Amniotic epithelial cell (primary cell): ENCODE results near the gene RACGAP1.
"Not testable (repeated sequence)": the region's sequence is repeated elsewhere in the genome, so short reads cannot be mapped to it uniquely, and the experiment has no call there.

Experiments used
- DNase-seq: peaks from one replicate; pipeline ENCODE4 v3.0.0-alpha.2; 2010; ENCODE audit warnings: low read depth

The RACGAP1 gene

DNA sequence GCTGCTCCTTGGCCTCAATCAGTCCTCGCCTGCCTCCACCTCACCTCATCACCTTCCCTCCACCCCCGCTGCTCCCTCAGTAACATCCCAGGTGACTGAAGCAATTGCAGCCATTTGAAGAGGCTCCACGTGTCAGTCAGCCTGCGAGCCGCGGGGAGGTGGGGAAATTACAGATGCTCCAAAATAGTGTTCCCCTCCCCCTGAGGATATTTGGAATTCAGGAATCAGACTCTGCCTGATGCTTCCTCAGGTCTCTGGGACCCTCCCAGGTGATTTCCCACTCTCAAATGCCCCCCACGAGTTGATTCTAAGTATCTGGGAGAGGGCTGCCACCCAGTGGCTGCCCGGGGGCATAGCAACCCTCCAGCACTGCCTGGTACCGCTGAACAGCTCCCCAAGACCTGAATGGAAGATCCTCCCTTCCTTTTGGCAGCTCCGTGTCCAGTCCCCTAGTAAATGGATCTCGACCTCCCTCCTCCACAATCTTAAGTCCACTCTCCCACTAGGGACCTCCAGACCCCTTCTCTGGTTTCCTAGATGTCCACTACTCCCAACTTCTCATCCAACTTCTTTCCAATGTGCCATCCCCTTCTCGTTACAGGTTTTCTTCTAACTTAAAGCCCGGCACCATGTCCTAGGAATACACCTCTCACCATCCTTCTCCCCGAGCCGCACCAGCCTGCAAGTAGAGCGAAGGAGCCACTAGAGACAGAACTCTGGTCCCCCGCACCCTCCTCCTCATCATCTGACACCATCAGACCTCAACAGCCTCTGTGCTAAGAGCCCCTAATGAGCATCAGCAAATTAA is 30.7 kb upstream of the RACGAP1 start:
- DNase-seq = peak; percentile 38

GRCh38 chr12:50053583-50053982 is 28.3 kb upstream of the RACGAP1 start:
- no peak for DNase-seq

GRCh38 chr12:50052964-50053363 is 27.7 kb upstream of the RACGAP1 start:
- no peak for DNase-seq

GRCh38 chr12:50052544-50052943 is 27.2 kb upstream of the RACGAP1 start:
- DNase-seq = no peak

DNA sequence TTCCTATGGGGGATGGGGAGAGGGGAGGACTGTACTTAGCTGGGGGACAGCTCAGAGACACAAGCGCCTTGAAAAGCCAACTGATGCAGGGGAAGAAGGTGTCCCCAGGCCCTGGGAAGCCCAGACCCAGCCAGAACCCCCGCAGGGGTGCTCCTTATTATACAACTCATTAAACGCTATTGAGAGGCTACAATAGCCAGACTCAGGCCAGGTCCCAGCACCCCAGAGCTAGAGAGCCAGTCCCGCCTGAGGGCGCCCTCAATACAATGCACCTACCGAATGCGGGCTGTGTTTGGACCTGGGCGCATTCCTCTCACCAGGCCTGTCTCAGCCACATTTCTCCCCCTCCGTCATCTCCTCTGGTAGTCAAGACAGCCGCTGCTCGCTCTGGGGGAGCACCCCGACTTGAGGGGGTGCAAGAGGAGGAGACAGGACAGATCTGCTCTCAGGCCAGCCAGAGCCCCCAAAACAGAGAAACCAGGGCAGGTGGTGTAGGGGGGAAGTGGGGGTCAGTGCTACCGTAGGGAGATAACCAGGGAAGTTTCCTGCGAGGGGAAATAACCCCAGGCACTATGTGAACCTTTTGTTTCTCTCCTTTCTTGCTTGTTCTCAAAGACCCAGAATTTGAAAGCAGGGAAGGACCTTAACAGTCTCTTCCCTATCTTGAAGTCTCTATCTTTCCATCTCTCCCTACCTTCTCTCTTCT is 26.0 kb upstream of the RACGAP1 start:
- DNase-seq = no peak

DNA sequence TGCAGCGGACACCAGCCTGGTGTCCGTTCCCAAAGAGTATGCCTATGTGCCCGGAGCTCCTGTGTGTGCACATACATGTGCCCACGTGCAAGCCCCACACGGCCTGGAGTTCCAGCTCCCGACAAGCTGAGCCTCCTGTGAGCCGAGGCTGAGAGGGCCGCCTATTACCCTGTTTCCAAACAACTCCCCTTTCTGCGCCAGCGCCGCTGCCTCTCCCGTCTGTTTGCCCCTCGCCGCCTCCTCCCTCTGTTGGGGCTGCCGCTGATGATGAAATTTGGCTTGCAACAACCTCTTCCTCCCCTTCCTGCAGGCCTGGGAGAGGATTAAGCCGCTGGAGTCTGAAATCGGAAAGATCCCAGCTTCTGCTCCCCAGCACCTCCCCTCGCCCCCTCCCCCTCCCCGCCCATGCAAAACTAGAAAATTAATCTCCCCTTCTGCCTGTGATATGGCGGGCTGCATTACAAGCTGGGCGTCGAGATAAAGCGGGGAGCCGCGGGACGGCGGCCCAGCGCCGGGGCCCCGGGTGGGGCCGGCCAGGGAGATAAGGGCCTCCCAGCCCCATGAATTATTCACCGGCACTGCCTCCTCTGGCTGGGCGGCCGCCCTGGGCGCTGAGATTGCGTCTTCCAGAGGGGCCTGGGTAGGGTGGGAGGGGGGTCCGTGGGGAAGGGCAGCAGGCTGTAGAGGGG is 25.3 kb upstream of the RACGAP1 start:
- peak; percentile 97 for DNase-seq

DNA sequence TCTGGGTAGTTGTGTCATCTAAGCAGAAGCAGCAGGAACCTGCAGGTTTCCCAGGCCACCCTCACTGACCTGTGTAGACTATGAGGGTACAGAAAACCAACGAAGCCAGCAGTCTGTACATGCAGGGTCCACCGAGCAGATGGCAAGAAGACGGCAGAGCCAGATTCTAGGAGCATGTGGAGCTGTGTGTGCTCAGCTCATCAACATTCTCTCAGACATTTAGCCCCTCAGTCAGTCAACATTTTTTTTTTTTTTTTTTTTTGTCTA is 24.8 kb upstream of the RACGAP1 start:
- no peak for DNase-seq

DNA sequence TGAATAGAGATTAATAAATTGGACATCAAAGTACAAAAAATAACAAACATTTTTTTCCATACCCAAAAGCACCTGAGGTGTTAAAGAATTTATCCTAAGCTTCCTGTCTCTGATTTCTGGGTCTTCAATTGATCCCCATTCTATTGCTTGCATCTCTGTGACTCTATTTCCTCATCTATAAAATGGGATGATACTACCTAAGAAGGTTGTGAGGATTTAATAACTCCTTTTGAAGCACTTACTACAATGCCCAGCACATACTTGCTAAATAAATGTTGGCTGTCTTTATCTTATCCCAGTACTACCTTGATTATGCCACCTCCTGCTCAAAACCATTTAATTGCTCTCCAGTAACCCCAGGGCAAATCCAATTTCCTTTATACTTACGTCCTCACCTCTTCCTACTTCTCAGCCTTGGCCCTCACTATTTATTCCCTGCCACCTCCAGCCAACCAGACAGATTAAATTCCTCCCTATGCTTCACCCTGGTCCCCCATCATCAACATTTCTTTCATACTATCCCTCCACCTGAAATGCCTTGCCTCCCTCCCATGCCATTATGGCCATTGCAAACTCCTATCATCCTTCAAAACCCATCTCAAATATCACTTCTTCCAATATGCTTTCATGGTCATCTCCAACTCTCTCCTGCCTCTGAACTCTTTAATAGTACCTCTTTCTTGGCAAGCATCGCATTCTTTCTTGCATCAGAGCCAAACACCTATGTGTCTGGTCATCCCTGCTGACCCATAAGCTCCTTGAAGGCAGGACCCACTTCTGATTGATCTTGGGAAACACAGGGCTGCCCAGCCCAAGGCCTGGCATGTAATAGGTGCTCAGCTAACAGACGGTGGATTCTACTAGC is 24.2 kb upstream of the RACGAP1 start:
- peak; percentile 27 for DNase-seq

GRCh38 chr12:50047693-50048250 is 22.5 kb upstream of the RACGAP1 start:
- no peak for DNase-seq

GRCh38 chr12:50043854-50044253 is 18.6 kb upstream of the RACGAP1 start:
- no peak for DNase-seq

DNA sequence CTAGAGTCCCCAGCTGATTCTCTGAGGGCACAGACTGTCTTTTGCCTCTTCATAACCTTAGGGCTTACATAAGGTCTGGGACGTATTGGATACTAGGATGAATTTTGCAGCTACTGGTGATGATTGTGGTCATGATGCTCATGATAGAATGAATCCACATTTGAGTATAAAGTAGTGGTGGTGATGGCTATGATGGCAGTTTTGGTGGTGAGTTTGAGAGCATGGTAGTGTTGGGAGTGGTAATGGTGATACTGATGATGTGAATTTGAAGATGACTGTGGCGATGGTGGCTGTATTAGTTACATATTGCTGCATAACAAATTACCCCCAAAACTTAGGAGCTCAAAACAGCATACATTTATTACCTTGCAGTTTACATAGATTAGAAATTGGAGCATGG is 18.0 kb upstream of the RACGAP1 start:
- no peak for DNase-seq

DNA sequence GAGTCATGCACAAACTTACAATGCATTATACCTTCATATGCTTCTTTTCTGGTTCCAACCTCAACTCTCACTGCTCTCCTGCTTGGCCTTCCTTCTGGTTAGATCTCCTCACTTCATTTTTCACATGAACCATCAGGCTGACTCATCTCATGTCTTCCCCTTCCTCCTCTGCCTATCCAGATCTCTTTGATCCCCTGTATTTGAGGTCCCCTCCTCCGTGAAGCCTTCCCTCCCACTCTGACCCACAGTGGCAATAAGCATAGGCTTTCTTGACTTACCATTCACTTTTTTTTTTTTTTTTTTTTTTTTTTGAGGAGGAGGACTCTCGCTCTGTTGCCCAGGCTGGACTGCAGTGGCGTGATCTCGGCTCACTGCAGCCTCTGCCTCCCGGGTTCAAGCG is 17.4 kb upstream of the RACGAP1 start:
- DNase-seq = no peak

DNA sequence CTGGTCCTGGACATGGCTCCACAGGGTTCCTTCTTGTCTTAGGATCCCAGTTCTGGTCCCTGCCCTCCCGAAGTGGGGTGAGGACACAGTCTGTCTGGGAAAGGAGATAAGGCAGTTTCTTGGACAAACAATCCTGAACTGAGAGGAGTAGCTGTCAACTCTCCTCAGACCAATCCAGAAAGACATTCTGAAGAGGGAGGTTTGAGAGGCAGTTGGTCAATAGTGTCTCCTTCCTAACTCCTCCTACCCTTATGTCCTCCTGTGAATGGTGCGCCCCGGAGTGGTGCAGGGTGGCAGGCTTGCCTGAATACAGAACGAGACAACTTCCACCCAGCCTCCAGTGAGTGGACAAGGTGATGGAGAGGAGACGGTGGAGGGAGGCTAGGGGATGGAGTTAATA is 16.7 kb upstream of the RACGAP1 start:
- no peak for DNase-seq

DNA sequence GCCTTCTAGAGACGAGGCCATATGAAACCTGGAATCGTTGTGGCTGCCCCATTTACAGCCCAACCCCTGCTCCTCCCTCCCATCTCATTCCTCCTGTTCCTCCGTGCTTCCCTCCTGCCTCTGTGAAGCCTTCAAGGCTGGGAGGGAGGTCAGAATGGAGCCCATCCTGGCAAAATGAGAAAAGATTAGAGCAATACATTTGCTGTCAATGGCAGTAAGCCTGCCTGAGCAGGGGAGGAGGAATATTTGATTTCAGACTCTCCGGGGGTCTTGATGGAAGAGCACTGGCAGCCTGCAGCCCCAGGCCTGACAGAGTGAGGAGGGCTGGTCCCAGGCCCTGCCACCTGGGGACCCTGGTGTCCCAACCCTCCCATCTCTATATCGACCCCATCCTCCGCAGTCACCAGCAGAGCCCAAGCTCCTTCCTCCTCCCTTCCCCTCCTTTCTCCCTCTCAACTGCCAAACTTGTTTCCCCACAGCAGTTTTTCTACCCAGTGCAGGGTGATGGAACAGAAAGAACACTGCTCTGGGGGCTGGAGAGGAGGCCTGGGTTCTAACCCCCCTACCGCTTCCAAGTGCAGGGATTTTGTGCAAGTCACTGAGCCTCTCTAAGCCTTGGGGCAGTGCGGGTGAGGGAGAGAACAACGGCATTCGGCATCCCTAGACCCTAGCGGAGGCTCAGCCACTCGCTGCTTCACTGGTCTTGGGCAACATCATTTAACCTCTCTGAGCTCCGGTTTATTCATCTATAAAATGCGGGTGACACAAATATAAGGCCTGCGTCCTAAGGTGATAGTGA is 16.0 kb upstream of the RACGAP1 start:
- no peak for DNase-seq

DNA sequence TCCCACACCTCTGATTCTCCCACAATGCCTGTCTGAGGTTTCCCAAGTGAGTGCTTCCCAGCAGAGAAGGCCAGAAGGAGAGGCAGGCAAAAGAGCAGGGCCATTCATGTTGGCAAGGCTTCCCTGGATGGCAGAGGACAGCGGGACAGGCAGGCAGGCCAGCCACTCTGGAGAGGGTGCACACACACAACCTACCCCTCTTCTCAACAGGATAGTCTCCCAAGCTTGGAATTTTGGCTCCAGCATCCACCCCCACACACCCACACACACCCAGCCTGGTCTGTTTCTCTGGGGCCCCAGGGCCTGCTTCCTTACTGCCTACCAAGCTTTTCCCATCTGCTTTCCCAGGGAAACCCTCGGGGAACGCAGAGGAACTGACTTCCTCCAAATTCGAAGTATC is 15.4 kb upstream of the RACGAP1 start:
- no peak for DNase-seq

DNA sequence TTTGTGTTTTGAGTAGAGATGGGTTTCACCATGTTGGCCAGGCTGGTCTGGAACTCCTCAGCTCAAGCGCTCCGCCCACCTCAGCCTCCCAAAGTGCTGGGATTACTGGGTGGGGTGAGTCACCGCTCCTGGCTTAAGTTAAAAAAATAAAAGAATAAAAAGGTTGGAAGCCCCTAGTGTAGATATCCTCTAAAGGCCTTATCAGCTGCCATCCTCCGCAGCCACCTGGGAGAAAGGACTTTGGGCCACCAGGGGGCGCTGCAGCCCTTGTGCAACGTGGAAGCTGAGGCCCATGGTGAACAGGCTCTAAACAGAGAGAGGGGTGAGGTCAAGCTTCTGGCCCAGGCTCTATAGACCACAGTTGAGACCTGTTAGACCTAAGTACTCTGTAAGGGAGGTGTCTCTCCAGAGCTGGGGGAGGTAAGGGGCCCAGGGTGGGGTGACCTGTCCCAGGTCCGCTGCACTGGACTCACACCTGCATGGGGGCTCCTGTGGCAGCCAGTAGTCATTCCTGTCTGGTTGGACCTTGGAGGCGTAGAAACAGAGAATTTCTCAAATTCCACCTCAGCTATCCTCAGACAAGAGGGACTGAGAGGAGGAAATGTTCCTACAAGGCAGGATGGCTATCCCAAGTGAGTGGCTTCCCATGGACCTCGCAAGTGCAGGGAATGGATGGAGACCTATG is 14.0 kb upstream of the RACGAP1 start:
- DNase-seq = peak; percentile 88

DNA sequence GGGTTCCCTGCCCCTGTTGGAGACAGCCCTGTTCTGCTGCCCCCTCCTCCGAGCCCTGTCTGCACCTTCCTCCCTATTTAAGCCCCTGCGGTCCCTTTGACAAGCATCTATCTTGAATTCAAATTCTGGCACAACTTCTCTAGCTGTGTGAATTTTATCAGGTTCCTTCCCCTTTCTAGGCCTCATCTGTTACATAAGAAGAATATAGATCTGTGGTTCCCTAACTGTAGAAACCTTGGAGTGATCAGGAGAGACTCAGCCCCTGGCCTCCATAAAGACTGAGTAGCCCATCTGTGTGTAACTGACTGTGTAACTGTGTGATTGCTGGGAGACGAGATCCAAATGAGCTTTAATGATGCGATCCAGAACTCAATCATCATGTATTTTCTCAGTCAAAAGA is 13.0 kb upstream of the RACGAP1 start:
- no peak for DNase-seq

DNA sequence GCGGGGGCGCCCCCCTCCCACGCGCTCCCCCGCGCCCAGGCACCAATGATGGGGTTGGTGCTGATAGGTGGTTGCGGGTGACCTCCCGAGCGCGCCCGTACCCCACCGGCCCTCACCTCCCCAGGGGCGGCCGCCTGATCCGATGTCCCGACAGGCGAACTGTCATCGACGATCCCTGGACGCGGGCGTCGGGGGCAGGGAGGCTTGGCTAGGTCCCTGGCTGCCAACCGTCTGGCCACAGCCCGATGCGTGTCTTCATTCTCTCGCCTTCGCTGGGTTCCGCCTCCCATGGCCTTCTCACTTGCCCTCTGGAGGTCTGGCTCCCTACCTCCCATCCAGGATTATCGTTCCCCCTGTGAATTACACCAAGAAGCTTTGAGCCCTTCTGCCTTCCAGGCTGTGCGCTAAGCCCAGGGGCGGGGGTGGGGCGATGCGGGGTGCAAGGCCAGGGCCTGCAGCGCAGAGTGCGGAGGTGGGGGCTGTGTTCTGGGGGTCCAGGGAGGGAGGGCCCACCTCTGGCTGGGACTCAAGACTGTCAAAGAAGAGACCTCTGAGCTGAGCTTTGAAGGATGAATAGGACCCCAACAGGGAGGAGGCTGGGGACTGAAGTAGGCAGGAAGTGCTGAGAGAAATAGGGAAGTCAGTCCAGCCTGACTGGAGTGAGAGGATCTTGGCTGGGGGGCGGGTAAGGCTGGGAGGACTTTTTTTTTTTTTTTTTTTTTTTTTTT is 7.7 kb upstream of the RACGAP1 start:
- no peak for DNase-seq

DNA sequence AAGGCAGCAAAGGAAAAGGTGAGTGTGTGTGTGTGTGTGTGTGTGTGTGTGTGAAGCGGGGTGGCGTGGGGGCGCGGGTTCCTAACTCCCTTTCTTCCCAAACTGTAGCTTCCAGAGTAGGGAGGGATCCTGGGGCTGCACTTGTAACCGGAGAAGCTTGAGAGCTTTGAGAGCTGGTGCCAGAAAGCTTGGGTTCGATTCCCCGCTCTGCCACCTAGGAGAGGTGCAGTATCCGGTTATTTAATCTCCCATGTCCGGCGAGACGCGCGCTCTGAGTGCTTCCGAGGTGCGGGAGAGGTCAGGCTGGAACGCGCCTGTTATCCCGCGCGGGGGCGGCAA is 7.2 kb upstream of the RACGAP1 start:
- DNase-seq = no peak

DNA sequence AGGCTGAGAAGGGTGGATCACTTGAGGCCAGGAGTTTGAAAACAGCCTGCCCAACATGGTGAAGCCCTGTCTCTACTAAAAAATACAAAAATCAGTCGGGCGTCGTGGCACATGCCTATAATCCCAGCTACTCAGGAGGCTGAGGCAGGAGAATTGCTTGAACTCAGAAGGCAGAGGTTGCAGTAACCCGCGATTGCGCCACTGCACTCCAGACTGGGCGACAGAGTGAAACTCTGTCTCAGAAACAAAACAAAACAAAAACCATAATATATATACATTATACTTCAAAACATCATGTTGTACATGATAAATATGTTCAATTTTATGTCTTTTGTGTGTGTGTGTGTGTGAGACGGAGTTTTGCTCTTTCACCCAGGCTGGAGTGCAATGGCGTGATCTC is 5.2 kb upstream of the RACGAP1 start:
- not testable (repeated sequence) for DNase-seq
